Transverse colon (tissue), 4 donors: ENCODE results near the gene PALM3. TPM values are rescaled to one million over a fixed set of nuclear protein-coding genes. Genes with fewer than 3 reads are reported as not detected.
A peak's percentile ranks its signal among the peaks of the same experiment; 100 is the strongest.

Experiments used
- DNase-seq: peaks from one replicate; pipeline ENCODE4 v3.0.0-alpha.2; 2019
- H3K27ac ChIP-seq, 4 donors: fragments of 200-600 bp; sonication (generic); 2 replicates each; pipeline ENCODE4 v1.5.1; 2016 to 2018; ENCODE audit warnings: inconsistent platforms in 4 of 4
- H3K27me3 ChIP-seq: fragments of 200-600 bp; sonication (generic); 2 replicates; pipeline ENCODE4 v1.5.1; 2017; ENCODE audit warnings: inconsistent platforms
- H3K36me3 ChIP-seq, 4 donors: fragments of 200-600 bp; sonication (generic); 2 replicates each; pipeline ENCODE4 v1.5.1; 2017 to 2019; ENCODE audit warnings: inconsistent platforms in 4 of 4
- H3K4me1 ChIP-seq, 4 donors: fragments of 200-600 bp; sonication (generic); 2 replicates each; pipeline ENCODE4 v1.5.1; 2017 to 2020; ENCODE audit warnings: inconsistent platforms in 4 of 4
- H3K4me3 ChIP-seq, 4 donors: fragments of 200-600 bp; sonication (generic); 1 replicate in 1 of 4; 2 replicates in 3 of 4; pipeline versions ENCODE4 v1.5.1 to v1.6.1; 2017 to 2019; ENCODE audit warnings: inconsistent platforms in 4 of 4
- H3K9me3 ChIP-seq, 2 donors: fragments of 200-600 bp; sonication (generic); 2 replicates each; pipeline ENCODE4 v1.5.1; 2017 to 2019; ENCODE audit warnings: inconsistent platforms in 2 of 2
- CTCF ChIP-seq, 5 experiments: fragments of 200-600 bp in 3 of 5; fragments of 450-650 bp in 2 of 5; sonication (generic) in 3 of 5; IDR thresholded peaks; 1 replicate in 2 of 5; 2 replicates in 3 of 5; pipeline ENCODE4 v1.5.1; 2016 to 2017; ENCODE audit warnings: antibody characterized with exemption in 5 of 5, inconsistent platforms in 3 of 5, mild to moderate bottlenecking in 2 of 5, moderate library complexity in 1 of 5
- EP300 ChIP-seq: sonication (generic); formaldehyde crosslinking; IDR thresholded peaks from one replicate; pipeline ENCODE4 v1.6.1; 2017; ENCODE audit warnings: antibody characterized with exemption, low read depth
- POLR2A ChIP-seq: fragments of 450-650 bp; IDR thresholded peaks from one replicate; pipeline ENCODE4 v1.6.1; 2016; ENCODE audit warnings: antibody characterized with exemption, mild to moderate bottlenecking, moderate library complexity
- POLR2AphosphoS5 ChIP-seq, 3 donors: sonication (generic); formaldehyde crosslinking; IDR thresholded peaks; one replicate each; pipeline ENCODE4 v1.6.1; 2016; ENCODE audit warnings: antibody characterized with exemption in 3 of 3
- WGBS, 2 donors: methylation state at CpG; one replicate each; pipeline ENCODE4 v1.1.5; 2018; ENCODE audit warnings: low coverage in 1 of 2; 5-methylcytosine and 5-hydroxymethylcytosine counted together
- in situ Hi-C, 4 donors: fragments of 200-750 bp; cut with MboI; loops; one replicate each; pipeline versions ENCODE4 v1.15.0 to v1.15.1; 2017; ENCODE audit warnings: low sequenced_read_pairs in 3 of 4, low pct_ligation_motif_present in 1 of 4, low pct_unique_long_range_greater_than_20kb in 1 of 4
- intact Hi-C: fragments of 100-400 bp; cut with DNase I; formaldehyde crosslinking; loops from one replicate; pipeline ENCODE4 v1.15.1; 2023; ENCODE audit warnings: low total_unique reads
- total RNA-seq, 4 donors: library from RNA; depleted of rRNA; stranded (reverse); fragments of >200 nt; gene quantifications; one replicate each; pipeline ENCODE4 v1.1.0, GENCODE V29; 2016

The PALM3 gene
- total RNA-seq, 4 donors from 2014 or later, result 0.14 to 0.32 TPM; not detected in 2

GRCh38 chr19:14058182-14059092 lies 3.4 kb downstream of the PALM3 start:
- H3K4me3 ChIP-seq, result no peak overlapping the region
- peaks cover 57% of the 10 kb centered on the region for H3K27me3 ChIP-seq
- peaks cover 0 to 16% (median 12%) of the 10 kb centered on the region in 4 donors for H3K4me1 ChIP-seq
- 23 to 27% methylated on average over 13 to 17 of the region's 17 CpGs for WGBS, 2 donors
- in situ Hi-C loops, result loop anchor here (10.0 to 25.0 kb wide), 4 partner anchors 164 to 471 kb away; partner anchors contain the start of gene NANOS3 (in 1 of the 4)
- no peak for TF ChIP-seq CTCF (IDR thresholded peaks at IDR 0.05)
- no peak for TF ChIP-seq EP300
- TF ChIP-seq POLR2A, result no peak
- no peak for TF ChIP-seq POLR2AphosphoS5 (IDR thresholded peaks at IDR 0.05)
- intact Hi-C loops, result loop anchor here (5.0 kb wide), 1 partner anchor 844 kb away; no protein-coding TSS in a partner anchor
- DNase-seq, result no peak
- H3K9me3 ChIP-seq, result no peaks in the 10 kb centered on the region
- no peaks in the 10 kb centered on the region for H3K36me3 ChIP-seq
- H3K27ac ChIP-seq, result no peak overlapping the region

- in situ Hi-C loops (loop anchor here (10.0 to 25.0 kb wide), 4 partner anchors 162 to 470 kb away; partner anchors contain the start of gene NANOS3 (in 1 of the 4)), intact Hi-C loops (loop anchor here (5.0 kb wide), 1 partner anchor 845 kb away; no protein-coding TSS in a partner anchor)
- H3K4me3 ChIP-seq, result peak overlapping the region in 3 of 4 donors; percentile 17 to 40 (median 32)
- H3K27me3 ChIP-seq, result peaks cover 49% of the 10 kb centered on the region
- no peaks in the 10 kb centered on the region for H3K9me3 ChIP-seq
- TF ChIP-seq POLR2AphosphoS5 (IDR thresholded peaks at IDR 0.05) (no peak), CTCF (IDR thresholded peaks at IDR 0.05) (no peak), EP300 (no peak), POLR2A (no peak)
- H3K4me1 ChIP-seq, result peaks cover 0 to 16% (median 12%) of the 10 kb centered on the region in 4 donors
- 22 to 37% methylated on average over 3 to 15 of the region's 19 CpGs for WGBS, 2 donors
- DNase-seq, result no peak
- H3K27ac ChIP-seq, result no peak overlapping the region
- H3K36me3 ChIP-seq, result no peaks in the 10 kb centered on the region
These were observed 5.0 kb downstream of the PALM3 start for GRCh38 chr19:14056741-14057356.

- no peak overlapping the region for H3K27ac ChIP-seq
- H3K4me3 ChIP-seq, result no peak overlapping the region
- H3K4me1 ChIP-seq, result peaks cover 0 to 16% (median 12%) of the 10 kb centered on the region in 4 donors
- intact Hi-C loops, result loop anchor here (5.0 kb wide), 1 partner anchor 846 kb away; no protein-coding TSS in a partner anchor
- DNase-seq, result no peak
- TF ChIP-seq POLR2AphosphoS5 (IDR thresholded peaks at IDR 0.05), result no peak
- no peak for TF ChIP-seq EP300
- TF ChIP-seq CTCF (IDR thresholded peaks at IDR 0.05), result no peak
- no peak for TF ChIP-seq POLR2A
- 95% methylated on average over 10 of the region's 10 CpGs; no CpG with 5 or more reads in 1 of the 2 donors for WGBS, 2 donors
- in situ Hi-C loops, result loop anchor here (10.0 to 25.0 kb wide), 4 partner anchors 161 to 469 kb away; partner anchors contain the start of gene NANOS3 (in 1 of the 4)
- H3K36me3 ChIP-seq, result no peaks in the 10 kb centered on the region
- H3K9me3 ChIP-seq, result no peaks in the 10 kb centered on the region
- H3K27me3 ChIP-seq, result peaks cover 42% of the 10 kb centered on the region
These were observed 5.7 kb downstream of the PALM3 start for GRCh38 chr19:14056069-14056666.
